Measurements from ENCODE around the gene SUSD2.

DNA sequence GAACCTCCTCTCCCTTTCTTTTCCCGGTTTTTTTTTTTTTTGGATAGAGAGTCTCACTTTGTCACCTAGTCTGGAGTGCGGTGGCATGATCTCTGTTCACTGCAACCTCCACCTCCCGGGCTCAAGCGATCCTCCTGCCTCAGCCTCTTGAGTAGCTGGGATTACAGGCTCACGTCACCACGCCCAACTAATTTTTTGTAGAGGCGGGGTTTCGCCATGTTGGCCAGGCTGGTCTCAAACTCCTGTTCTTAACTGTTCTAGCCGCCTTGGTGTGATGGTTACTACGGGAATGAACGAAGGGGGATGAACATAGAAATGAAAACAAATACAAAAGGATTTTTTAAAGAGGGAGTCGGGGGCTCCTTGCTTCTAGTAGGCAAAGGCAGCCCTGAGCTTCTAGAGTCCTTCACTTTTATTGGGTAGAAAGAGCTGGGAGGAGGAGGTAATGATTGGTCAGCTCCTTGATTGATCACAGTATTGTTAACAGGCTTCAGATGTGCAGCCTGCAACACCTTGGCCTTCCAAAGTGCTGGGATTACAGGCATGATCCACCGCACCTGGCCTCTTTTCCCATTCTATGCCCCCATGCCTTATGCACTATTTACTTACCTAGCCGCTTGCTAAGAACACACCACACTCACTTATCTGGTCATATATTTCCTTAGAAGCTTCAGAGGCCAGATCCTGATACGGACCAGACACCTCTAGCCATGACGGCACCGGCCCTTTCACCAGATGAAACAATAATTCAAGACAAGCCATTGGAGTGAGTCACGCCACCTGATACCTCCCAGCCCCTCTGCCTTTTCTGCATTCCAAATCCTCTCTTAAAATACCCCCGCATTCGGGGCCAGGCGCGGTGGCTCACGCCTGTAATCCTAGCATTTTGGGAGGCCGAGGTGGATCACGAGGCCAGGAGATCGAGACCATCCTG, 20.7 kb downstream of the SUSD2 start:
- TF ChIP-seq, protein P1, sequence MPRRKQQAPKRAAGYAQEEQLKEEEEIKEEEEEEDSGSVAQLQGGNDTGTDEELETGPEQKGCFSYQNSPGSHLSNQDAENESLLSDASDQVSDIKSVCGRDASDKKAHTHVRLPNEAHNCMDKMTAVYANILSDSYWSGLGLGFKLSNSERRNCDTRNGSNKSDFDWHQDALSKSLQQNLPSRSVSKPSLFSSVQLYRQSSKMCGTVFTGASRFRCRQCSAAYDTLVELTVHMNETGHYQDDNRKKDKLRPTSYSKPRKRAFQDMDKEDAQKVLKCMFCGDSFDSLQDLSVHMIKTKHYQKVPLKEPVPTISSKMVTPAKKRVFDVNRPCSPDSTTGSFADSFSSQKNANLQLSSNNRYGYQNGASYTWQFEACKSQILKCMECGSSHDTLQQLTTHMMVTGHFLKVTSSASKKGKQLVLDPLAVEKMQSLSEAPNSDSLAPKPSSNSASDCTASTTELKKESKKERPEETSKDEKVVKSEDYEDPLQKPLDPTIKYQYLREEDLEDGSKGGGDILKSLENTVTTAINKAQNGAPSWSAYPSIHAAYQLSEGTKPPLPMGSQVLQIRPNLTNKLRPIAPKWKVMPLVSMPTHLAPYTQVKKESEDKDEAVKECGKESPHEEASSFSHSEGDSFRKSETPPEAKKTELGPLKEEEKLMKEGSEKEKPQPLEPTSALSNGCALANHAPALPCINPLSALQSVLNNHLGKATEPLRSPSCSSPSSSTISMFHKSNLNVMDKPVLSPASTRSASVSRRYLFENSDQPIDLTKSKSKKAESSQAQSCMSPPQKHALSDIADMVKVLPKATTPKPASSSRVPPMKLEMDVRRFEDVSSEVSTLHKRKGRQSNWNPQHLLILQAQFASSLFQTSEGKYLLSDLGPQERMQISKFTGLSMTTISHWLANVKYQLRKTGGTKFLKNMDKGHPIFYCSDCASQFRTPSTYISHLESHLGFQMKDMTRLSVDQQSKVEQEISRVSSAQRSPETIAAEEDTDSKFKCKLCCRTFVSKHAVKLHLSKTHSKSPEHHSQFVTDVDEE (CRISPR knock-in tag; IDR thresholded peaks at IDR 0.05) = no peak
- TF ChIP-seq, protein P2, sequence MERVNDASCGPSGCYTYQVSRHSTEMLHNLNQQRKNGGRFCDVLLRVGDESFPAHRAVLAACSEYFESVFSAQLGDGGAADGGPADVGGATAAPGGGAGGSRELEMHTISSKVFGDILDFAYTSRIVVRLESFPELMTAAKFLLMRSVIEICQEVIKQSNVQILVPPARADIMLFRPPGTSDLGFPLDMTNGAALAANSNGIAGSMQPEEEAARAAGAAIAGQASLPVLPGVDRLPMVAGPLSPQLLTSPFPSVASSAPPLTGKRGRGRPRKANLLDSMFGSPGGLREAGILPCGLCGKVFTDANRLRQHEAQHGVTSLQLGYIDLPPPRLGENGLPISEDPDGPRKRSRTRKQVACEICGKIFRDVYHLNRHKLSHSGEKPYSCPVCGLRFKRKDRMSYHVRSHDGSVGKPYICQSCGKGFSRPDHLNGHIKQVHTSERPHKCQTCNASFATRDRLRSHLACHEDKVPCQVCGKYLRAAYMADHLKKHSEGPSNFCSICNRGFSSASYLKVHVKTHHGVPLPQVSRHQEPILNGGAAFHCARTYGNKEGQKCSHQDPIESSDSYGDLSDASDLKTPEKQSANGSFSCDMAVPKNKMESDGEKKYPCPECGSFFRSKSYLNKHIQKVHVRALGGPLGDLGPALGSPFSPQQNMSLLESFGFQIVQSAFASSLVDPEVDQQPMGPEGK (CRISPR knock-in tag; IDR thresholded peaks at IDR 0.05; ENCODE audit: borderline replicate concordance) = no peak

All from SK-N-SH treated with all-trans-retinoic acid at 6 μM for 48 hours (cell line).